HepG2 (cell line): ENCODE data around the gene NEURL1B. TPM values are rescaled to one million over a fixed set of nuclear protein-coding genes. Genes with fewer than 3 reads are reported as not detected.

Experiments
- CEBPG ChIP-seq: IDR thresholded peaks from 2 replicates; pipeline ENCODE4 v1.6.1; 2016
- DPF2 ChIP-seq: sonication (generic); formaldehyde crosslinking; IDR thresholded peaks from 2 replicates; pipeline ENCODE4 v1.4.0; 2020; ENCODE audit warnings: mild to moderate bottlenecking, low read depth, missing genetic modification reagents, borderline replicate concordance
- FOXP1 ChIP-seq, 2 experiments: fragments of 450-650 bp in 1 of 2; IDR thresholded peaks; 2 replicates each; pipeline ENCODE4 v1.6.1; 2017 to 2018; ENCODE audit warnings: antibody characterized with exemption in 1 of 2
- KDM4B ChIP-seq: sonication (generic); formaldehyde crosslinking; IDR thresholded peaks from 2 replicates; pipeline ENCODE4 v1.4.0; 2020; ENCODE audit warnings: missing genetic modification reagents
- NFYC ChIP-seq: IDR thresholded peaks from 2 replicates; pipeline ENCODE4 v1.6.1; 2016; ENCODE audit warnings: missing genetic modification reagents, missing compliant biosample characterization
- RXRA ChIP-seq: sonication (generic); formaldehyde crosslinking; IDR thresholded peaks from 2 replicates; pipeline ENCODE4 v1.5.1; 2020; ENCODE audit warnings: missing genetic modification reagents
- SKI ChIP-seq: fragments of 450-650 bp; IDR thresholded peaks from one replicate; pipeline ENCODE4 v1.6.1; 2018; ENCODE audit warnings: mild to moderate bottlenecking; ENCODE audit not compliant: partially characterized antibody
- TRIM24 ChIP-seq: sonication (generic); formaldehyde crosslinking; IDR thresholded peaks from 2 replicates; pipeline ENCODE4 v1.8.0; 2022; ENCODE audit warnings: mild to moderate bottlenecking, missing genetic modification reagents
- XBP1 ChIP-seq: sonication (generic); formaldehyde crosslinking; IDR thresholded peaks from 2 replicates; pipeline ENCODE4 v1.5.0; 2020; ENCODE audit warnings: missing genetic modification reagents
- ZNF180 ChIP-seq: sonication (generic); formaldehyde crosslinking; IDR thresholded peaks from 2 replicates; pipeline ENCODE4 v1.4.0; 2020; ENCODE audit warnings: low read depth, missing genetic modification reagents, borderline replicate concordance
- ZNF264 ChIP-seq: sonication (generic); formaldehyde crosslinking; IDR thresholded peaks from 2 replicates; pipeline ENCODE4 v1.4.0; 2020; ENCODE audit warnings: missing genetic modification reagents
- ZNF614 ChIP-seq: IDR thresholded peaks from 2 replicates; pipeline ENCODE4 v1.6.1; 2018; ENCODE audit warnings: missing biosample characterization, missing genetic modification reagents, inconsistent platforms, borderline replicate concordance
- ZNF674 ChIP-seq: sonication (generic); formaldehyde crosslinking; IDR thresholded peaks from 2 replicates; pipeline ENCODE4 v1.5.0; 2020; ENCODE audit warnings: low read depth, mild to moderate bottlenecking, missing genetic modification reagents
- ZSCAN9 ChIP-seq: IDR thresholded peaks from 2 replicates; pipeline ENCODE4 v1.6.1; 2016; ENCODE audit warnings: borderline replicate concordance
- polyA plus RNA-seq, 8 experiments: library from polyadenylated mRNA; depleted of rRNA in 3 of 8; stranded (reverse) in 7 of 8; unstranded in 1 of 8; fragments of >200 nt; fragmentation: Illumina TruSeq in 4 of 8; extraction: Trizol in 4 of 8; gene quantifications; 2 replicates each; pipeline versions ENCODE4 v1.2.1 to v1.2.3, GENCODE V29; 2011 to 2016; ENCODE audit warnings: low read depth in 4 of 8, missing spikeins in 1 of 8, mixed read lengths in 1 of 8; ENCODE audit not compliant: insufficient read depth in 1 of 8
- total RNA-seq, 5 experiments: library from RNA; depleted of rRNA; stranded (reverse); fragments of >200 nt; fragmentation: Illumina TruSeq; extraction: Trizol; gene quantifications; 2 replicates each; pipeline ENCODE4 v1.2.3, GENCODE V29; 2016; ENCODE audit warnings: low read depth in 1 of 5
- TF ChIP-seq, protein P1 (sequence below): sonication (generic); formaldehyde crosslinking; IDR thresholded peaks from 2 replicates; pipeline ENCODE4 v1.4.0; 2020; ENCODE audit warnings: missing genetic modification reagents
- TF ChIP-seq, protein P2 (sequence below): sonication (generic); formaldehyde crosslinking; conservative IDR thresholded peaks from 2 replicates; pipeline ENCODE4 v1.4.0; 2020; ENCODE audit warnings: missing genetic modification reagents
- TF ChIP-seq, protein P3 (sequence below): sonication (generic); formaldehyde crosslinking; IDR thresholded peaks from 2 replicates; pipeline ENCODE4 v1.5.0; 2020; ENCODE audit warnings: mild to moderate bottlenecking, missing genetic modification reagents
- TF ChIP-seq, protein P4 (sequence below): sonication (generic); formaldehyde crosslinking; IDR thresholded peaks from 2 replicates; pipeline ENCODE4 v1.4.0; 2020; ENCODE audit warnings: low read depth, mild to moderate bottlenecking, missing genetic modification reagents

Gene NEURL1B
- total and polyA plus RNA-seq, 2 of the 13 experiments (the other 11 are each of a cell fraction or from before 2014, with no cell fraction given) = 0.09 to 0.13 TPM

DNA sequence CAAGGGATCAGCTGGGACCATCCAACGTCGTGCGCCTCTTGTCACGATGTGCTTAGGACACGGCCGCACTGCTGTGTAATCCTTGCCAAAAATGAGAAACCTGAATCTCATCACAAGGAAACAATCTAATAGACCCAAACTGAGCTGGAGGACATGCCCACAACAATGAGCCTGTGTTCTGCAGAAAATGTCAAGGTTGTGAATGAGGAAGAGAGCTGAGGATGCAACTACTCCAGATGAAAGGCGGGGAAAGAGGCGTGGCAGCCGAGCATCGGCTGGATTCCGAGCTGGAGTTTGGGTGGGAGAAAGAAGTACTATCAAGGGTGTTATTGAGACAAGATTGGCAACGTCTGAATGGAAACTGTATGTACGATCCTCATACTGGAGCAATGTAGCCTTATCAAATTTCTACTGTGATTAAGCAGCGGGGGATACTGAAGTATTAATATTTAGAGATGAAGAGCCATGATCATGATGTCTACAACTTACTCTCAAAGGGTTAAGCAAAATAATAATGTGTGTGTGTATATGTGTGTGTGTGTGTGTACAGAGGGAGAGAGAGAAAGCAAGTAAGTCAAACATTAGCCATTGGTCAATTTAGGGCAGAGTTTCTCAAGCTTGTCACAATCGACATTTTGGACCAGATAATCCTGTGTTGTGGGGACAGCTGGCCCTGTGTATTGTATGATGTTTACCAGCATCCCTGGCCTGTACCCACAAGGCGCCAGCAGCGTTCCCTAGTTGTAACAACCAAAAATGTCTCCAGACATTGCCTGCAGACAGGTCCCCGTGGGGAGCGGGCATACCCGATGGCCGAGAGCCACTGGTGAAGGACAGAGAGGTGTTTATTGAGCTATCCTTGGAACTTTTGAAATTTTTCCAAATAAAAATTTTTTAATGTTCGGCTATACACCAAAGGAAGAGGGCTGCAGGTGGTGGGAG, 83.5 kb downstream of the NEURL1B start (continued):
- TF ChIP-seq, protein P1, sequence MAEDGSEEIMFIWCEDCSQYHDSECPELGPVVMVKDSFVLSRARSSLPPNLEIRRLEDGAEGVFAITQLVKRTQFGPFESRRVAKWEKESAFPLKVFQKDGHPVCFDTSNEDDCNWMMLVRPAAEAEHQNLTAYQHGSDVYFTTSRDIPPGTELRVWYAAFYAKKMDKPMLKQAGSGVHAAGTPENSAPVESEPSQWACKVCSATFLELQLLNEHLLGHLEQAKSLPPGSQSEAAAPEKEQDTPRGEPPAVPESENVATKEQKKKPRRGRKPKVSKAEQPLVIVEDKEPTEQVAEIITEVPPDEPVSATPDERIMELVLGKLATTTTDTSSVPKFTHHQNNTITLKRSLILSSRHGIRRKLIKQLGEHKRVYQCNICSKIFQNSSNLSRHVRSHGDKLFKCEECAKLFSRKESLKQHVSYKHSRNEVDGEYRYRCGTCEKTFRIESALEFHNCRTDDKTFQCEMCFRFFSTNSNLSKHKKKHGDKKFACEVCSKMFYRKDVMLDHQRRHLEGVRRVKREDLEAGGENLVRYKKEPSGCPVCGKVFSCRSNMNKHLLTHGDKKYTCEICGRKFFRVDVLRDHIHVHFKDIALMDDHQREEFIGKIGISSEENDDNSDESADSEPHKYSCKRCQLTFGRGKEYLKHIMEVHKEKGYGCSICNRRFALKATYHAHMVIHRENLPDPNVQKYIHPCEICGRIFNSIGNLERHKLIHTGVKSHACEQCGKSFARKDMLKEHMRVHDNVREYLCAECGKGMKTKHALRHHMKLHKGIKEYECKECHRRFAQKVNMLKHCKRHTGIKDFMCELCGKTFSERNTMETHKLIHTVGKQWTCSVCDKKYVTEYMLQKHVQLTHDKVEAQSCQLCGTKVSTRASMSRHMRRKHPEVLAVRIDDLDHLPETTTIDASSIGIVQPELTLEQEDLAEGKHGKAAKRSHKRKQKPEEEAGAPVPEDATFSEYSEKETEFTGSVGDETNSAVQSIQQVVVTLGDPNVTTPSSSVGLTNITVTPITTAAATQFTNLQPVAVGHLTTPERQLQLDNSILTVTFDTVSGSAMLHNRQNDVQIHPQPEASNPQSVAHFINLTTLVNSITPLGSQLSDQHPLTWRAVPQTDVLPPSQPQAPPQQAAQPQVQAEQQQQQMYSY (CRISPR knock-in tag) = no peak
- TF ChIP-seq KDM4B = no peak
- no peak for TF ChIP-seq ZNF674 (CRISPR knock-in tag)
- TF ChIP-seq, protein P2, sequence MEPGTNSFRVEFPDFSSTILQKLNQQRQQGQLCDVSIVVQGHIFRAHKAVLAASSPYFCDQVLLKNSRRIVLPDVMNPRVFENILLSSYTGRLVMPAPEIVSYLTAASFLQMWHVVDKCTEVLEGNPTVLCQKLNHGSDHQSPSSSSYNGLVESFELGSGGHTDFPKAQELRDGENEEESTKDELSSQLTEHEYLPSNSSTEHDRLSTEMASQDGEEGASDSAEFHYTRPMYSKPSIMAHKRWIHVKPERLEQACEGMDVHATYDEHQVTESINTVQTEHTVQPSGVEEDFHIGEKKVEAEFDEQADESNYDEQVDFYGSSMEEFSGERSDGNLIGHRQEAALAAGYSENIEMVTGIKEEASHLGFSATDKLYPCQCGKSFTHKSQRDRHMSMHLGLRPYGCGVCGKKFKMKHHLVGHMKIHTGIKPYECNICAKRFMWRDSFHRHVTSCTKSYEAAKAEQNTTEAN (CRISPR knock-in tag) = no peak
- no peak for TF ChIP-seq ZNF180 (CRISPR knock-in tag)
- TF ChIP-seq NFYC (CRISPR knock-in tag) = no peak
- TF ChIP-seq CEBPG (CRISPR knock-in tag) = peak; percentile 55
- TF ChIP-seq FOXP1 (IDR thresholded peaks at IDR 0.05) = peak; percentile 72
- TF ChIP-seq FOXP1 (CRISPR knock-in tag; IDR thresholded peaks at IDR 0.05) = peak; percentile 82
- no peak for TF ChIP-seq TRIM24
- TF ChIP-seq SKI = peak; percentile 62
- TF ChIP-seq XBP1 (CRISPR knock-in tag) = no peak
- TF ChIP-seq ZNF264 (CRISPR knock-in tag) = no peak
- no peak for TF ChIP-seq ZSCAN9 (CRISPR knock-in tag)
- TF ChIP-seq, protein P3, sequence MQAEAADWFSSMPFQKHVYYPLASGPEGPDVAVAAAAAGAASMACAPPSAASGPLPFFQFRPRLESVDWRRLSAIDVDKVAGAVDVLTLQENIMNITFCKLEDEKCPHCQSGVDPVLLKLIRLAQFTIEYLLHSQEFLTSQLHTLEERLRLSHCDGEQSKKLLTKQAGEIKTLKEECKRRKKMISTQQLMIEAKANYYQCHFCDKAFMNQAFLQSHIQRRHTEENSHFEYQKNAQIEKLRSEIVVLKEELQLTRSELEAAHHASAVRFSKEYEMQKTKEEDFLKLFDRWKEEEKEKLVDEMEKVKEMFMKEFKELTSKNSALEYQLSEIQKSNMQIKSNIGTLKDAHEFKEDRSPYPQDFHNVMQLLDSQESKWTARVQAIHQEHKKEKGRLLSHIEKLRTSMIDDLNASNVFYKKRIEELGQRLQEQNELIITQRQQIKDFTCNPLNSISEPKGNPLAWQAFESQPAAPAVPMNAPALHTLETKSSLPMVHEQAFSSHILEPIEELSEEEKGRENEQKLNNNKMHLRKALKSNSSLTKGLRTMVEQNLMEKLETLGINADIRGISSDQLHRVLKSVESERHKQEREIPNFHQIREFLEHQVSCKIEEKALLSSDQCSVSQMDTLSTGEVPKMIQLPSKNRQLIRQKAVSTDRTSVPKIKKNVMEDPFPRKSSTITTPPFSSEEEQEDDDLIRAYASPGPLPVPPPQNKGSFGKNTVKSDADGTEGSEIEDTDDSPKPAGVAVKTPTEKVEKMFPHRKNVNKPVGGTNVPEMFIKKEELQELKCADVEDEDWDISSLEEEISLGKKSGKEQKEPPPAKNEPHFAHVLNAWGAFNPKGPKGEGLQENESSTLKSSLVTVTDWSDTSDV (CRISPR knock-in tag) = no peak
- TF ChIP-seq DPF2 (CRISPR knock-in tag) = peak; percentile 50; the same call in 1 of the 2 replicates
- TF ChIP-seq RXRA (CRISPR knock-in tag) = no peak
- TF ChIP-seq, protein P4, sequence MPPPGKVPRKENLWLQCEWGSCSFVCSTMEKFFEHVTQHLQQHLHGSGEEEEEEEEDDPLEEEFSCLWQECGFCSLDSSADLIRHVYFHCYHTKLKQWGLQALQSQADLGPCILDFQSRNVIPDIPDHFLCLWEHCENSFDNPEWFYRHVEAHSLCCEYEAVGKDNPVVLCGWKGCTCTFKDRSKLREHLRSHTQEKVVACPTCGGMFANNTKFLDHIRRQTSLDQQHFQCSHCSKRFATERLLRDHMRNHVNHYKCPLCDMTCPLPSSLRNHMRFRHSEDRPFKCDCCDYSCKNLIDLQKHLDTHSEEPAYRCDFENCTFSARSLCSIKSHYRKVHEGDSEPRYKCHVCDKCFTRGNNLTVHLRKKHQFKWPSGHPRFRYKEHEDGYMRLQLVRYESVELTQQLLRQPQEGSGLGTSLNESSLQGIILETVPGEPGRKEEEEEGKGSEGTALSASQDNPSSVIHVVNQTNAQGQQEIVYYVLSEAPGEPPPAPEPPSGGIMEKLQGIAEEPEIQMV (CRISPR knock-in tag) = no peak
- no peak for TF ChIP-seq ZNF614
